HG03045 (cell line): ENCODE data around the gene CNTNAP5.

Experiments used
- ATAC-seq: cut with Tn5 transposase; IDR thresholded peaks from one replicate; pipeline ENCODE4 v1.9.1; 2021; ENCODE audit warnings: mild to moderate bottlenecking, moderate library complexity; ENCODE audit not compliant: unreplicated experiment

CNTNAP5 gene

GRCh38 chr2:124877141-124877577, 852.1 kb downstream of the CNTNAP5 start:
- no peak for ATAC-seq

GRCh38 chr2:124879640-124880039, 854.6 kb downstream of the CNTNAP5 start:
- ATAC-seq: no peak

- no peak for ATAC-seq
Measured at GRCh38 chr2:124880995-124881394, 855.9 kb downstream of the CNTNAP5 start.

GRCh38 chr2:124882423-124882822, 857.3 kb downstream of the CNTNAP5 start:
- no peak for ATAC-seq

GRCh38 chr2:124883595-124883994, 858.5 kb downstream of the CNTNAP5 start:
- ATAC-seq: no peak

GRCh38 chr2:124884315-124884714, 859.2 kb downstream of the CNTNAP5 start:
- ATAC-seq: no peak

- no peak for ATAC-seq
Measured at GRCh38 chr2:124886216-124886615, 861.1 kb downstream of the CNTNAP5 start.

- no peak for ATAC-seq
Measured at GRCh38 chr2:124887466-124887865, 862.4 kb downstream of the CNTNAP5 start.

GRCh38 chr2:124888431-124888830, 863.3 kb downstream of the CNTNAP5 start:
- no peak for ATAC-seq

GRCh38 chr2:124894199-124894598, 869.1 kb downstream of the CNTNAP5 start:
- no peak for ATAC-seq

GRCh38 chr2:124898827-124899226, 873.7 kb downstream of the CNTNAP5 start:
- no peak for ATAC-seq

GRCh38 chr2:124908411-124908810, 883.3 kb downstream of the CNTNAP5 start:
- no peak for ATAC-seq

GRCh38 chr2:124911560-124911959, 886.5 kb downstream of the CNTNAP5 start:
- ATAC-seq: no peak

- ATAC-seq: no peak
Measured at GRCh38 chr2:124913868-124914267, 888.8 kb downstream of the CNTNAP5 start.

GRCh38 chr2:124915567-124915966, 890.5 kb downstream of the CNTNAP5 start:
- ATAC-seq: no peak

- no peak for ATAC-seq
Measured at GRCh38 chr2:124919296-124919695, 894.2 kb downstream of the CNTNAP5 start.

- no peak for ATAC-seq
Measured at GRCh38 chr2:124920448-124920847, 895.4 kb downstream of the CNTNAP5 start.

- ATAC-seq: no peak
Measured at GRCh38 chr2:124921191-124921590, 896.1 kb downstream of the CNTNAP5 start.

- ATAC-seq: no peak
Measured at GRCh38 chr2:124923097-124923496, 898.0 kb downstream of the CNTNAP5 start.

- no peak for ATAC-seq
Measured at GRCh38 chr2:124933883-124934282, 908.8 kb downstream of the CNTNAP5 start.

- ATAC-seq: no peak
Measured at GRCh38 chr2:124953921-124954320, 928.8 kb downstream of the CNTNAP5 start.

- no peak for ATAC-seq
Measured at GRCh38 chr2:124959581-124959980, 934.5 kb downstream of the CNTNAP5 start.

- no peak for ATAC-seq
Measured at GRCh38 chr2:124961132-124961531, 936.0 kb downstream of the CNTNAP5 start.
